HL-60 (cell line): ENCODE measurements around the gene CDH19.

ENCODE experiments used
- DNase-seq, 2 experiments: peaks; one replicate each; pipeline ENCODE4 v3.0.0-alpha.2; 2010 to 2020; ENCODE audit warnings: low read depth in 1 of 2, low spot score in 1 of 2
- H3K27ac ChIP-seq: fragments of 250-450 bp; sonication (Bioruptor Pico); replicated peaks from 2 replicates; pipeline ENCODE4 v1.5.1; 2020; ENCODE audit warnings: mild to moderate bottlenecking, moderate library complexity
- H3K27me3 ChIP-seq: fragments of 250-450 bp; sonication (Bioruptor Pico); 2 replicates; pipeline ENCODE4 v1.5.1; 2021; ENCODE audit warnings: mild to moderate bottlenecking, moderate library complexity; ENCODE audit not compliant: insufficient read depth, poor library complexity, severe bottlenecking
- H3K4me3 ChIP-seq: replicated peaks from 2 replicates; pipeline ENCODE4 v1.5.1; 2011; ENCODE audit warnings: mild to moderate bottlenecking, control low read depth, low read length; ENCODE audit not compliant: insufficient read depth
- CTCF ChIP-seq: IDR thresholded peaks from one replicate; pipeline ENCODE4 v1.5.1; 2011; ENCODE audit warnings: low read length, control low read depth, inconsistent platforms; ENCODE audit not compliant: insufficient read depth
- GABPA ChIP-seq: IDR thresholded peaks from 2 replicates; pipeline ENCODE4 v1.6.1; 2012; ENCODE audit warnings: low read depth
- POLR2AphosphoS5 ChIP-seq: IDR thresholded peaks from 2 replicates; pipeline ENCODE4 v1.6.1; 2012; ENCODE audit warnings: low read depth
- REST ChIP-seq: IDR thresholded peaks from 2 replicates; pipeline ENCODE4 v1.6.1; 2012; ENCODE audit warnings: low read depth; ENCODE audit not compliant: insufficient replicate concordance
- SPI1 ChIP-seq: IDR thresholded peaks from 2 replicates; pipeline ENCODE4 v1.6.1; 2012; ENCODE audit warnings: low read depth, mild to moderate bottlenecking, borderline replicate concordance

Gene CDH19

GRCh38 chr18:66461344-66461743 is 142.5 kb downstream of the CDH19 start:
- Histone ChIP-seq H3K27me3 (no peaks in the 10 kb centered on the region), H3K27ac (no peak overlapping the region), H3K4me3 (no peak overlapping the region)
- TF ChIP-seq GABPA: no peak
- TF ChIP-seq POLR2AphosphoS5: no peak
- TF ChIP-seq SPI1: no peak
- TF ChIP-seq REST: no peak
- no peak for TF ChIP-seq CTCF
- DNase-seq: no peak

GRCh38 chr18:66457245-66457644 is 146.6 kb downstream of the CDH19 start:
- DNase-seq: no peak
- no peak overlapping the region for H3K4me3 ChIP-seq
- TF ChIP-seq POLR2AphosphoS5 (no peak), GABPA (no peak), CTCF (no peak), REST (no peak)
- no peaks in the 10 kb centered on the region for H3K27me3 ChIP-seq
- no peak overlapping the region for H3K27ac ChIP-seq
